Measurements from ENCODE around the gene IRGC. TPM values are rescaled to one million over a fixed set of nuclear protein-coding genes. Genes with fewer than 3 reads are reported as not detected.

IRGC gene
- total and polyA plus RNA-seq, 2 donors (not counting 3 experiments of a cell fraction or from before 2014, with no cell fraction given), result not detected

GRCh38 chr19:43749898-43750297 is 34.0 kb downstream of the IRGC start:
- Histone ChIP-seq H3K27me3 (ENCODE audit: control insufficient read depth in 2 of 2, insufficient read depth in 2 of 2, low read length in 2 of 2) (no peaks in the 10 kb centered on the region), H4K20me1 (replicated peaks; ENCODE audit: control insufficient read depth, extremely low read depth, insufficient read depth, low read length) (no peaks in the 10 kb centered on the region), H3K9ac (replicated peaks; ENCODE audit: extremely low read depth, insufficient read depth, low read length) (no peak overlapping the region), H3K9me3 (replicated peaks; ENCODE audit: control insufficient read depth, insufficient read depth, low read length) (no peaks in the 10 kb centered on the region), H3K27ac (ENCODE audit: insufficient read depth, low read depth, low read length) (no peak overlapping the region), H3K4me2 (ENCODE audit: insufficient read depth, low read length) (no peak overlapping the region), H2AFZ (ENCODE audit: low read depth, low read length) (no peak overlapping the region), H3K4me1 (ENCODE audit: control insufficient read depth, extremely low read depth, insufficient read depth, low read length) (peaks cover 19% of the 10 kb centered on the region), H3K4me3 (replicated peaks in 1 of 3; ENCODE audit: insufficient read depth in 1 of 3, low read depth in 1 of 3, low read length in 3 of 3) (no peak overlapping the region), H3K79me2 (ENCODE audit: control insufficient read depth, insufficient read depth, low read length) (peaks cover 25% of the 10 kb centered on the region), H3K9me1 (replicated peaks; ENCODE audit: control insufficient read depth, extremely low read depth, insufficient read depth, low read length) (no peaks in the 10 kb centered on the region), H3K36me3 (ENCODE audit: control insufficient read depth in 2 of 2, extremely low read depth in 1 of 2, insufficient read depth in 2 of 2, low read length in 2 of 2) (peaks cover 27 to 38% of the 10 kb centered on the region in 2 experiments)
- CTCF ChIA-PET, result interaction anchor here (1.5 kb wide), 1 partner anchor 25 kb away, joined by 5 read pairs; no protein-coding TSS in a partner anchor
- no peak for TF ChIP-seq CTCF (IDR thresholded peaks at IDR 0.05; ENCODE audit: extremely low read depth in 1 of 2, insufficient read depth in 1 of 2, low read depth in 1 of 2, low read length in 2 of 2)
- no peak for TF ChIP-seq MAX (IDR thresholded peaks at IDR 0.05; ENCODE audit: insufficient read depth, insufficient read length)
- no peak for TF ChIP-seq FOS (IDR thresholded peaks at IDR 0.05; ENCODE audit: borderline replicate concordance, insufficient read depth, low read length)
- TF ChIP-seq MYC (IDR thresholded peaks at IDR 0.05; ENCODE audit: low read depth, low read length), result no peak
- TF ChIP-seq JUN (IDR thresholded peaks at IDR 0.05; ENCODE audit: borderline replicate concordance, insufficient read depth, insufficient read length, low read depth), result no peak
- DNase-seq (ENCODE audit: low read depth, low spot score) (no peak), FAIRE-seq (no peak)
- BruUV-seq (replicated peaks), result no TSS peak
- POLR2A ChIA-PET, result no interaction called here
- intact Hi-C loops (cut with micrococcal nuclease) (loop anchor here (10.0 kb wide), 1 partner anchor 365 kb away; the partner anchor contains the start of gene ZNF225), dilution Hi-C loops (cut with MboI; ENCODE audit: extremely low pct_ligation_motif_present, low sequenced_read_pairs) (no loop called here)

All from endothelial cell of umbilical vein (primary cell).